RWPE1 (cell line): ENCODE data around the gene PAK6.

ENCODE experiments used
- CTCF ChIA-PET: fragments of 350-600 bp; sonication (Branson Sonifier 250); formaldehyde crosslinking; extraction: SDS; loops from one replicate; lab custom pipeline; 2021; lab: Yijun Ruan, JAX
- POLR2A ChIA-PET: fragments of 400-600 bp; formaldehyde crosslinking; extraction: SDS; loops from one replicate; lab custom pipeline; 2020; ENCODE audit warnings: antibody characterized with exemption; ENCODE audit not compliant: low non-redundant PET; lab: Yijun Ruan, JAX
- DNase-seq: peaks from one replicate; pipeline ENCODE4 v3.0.0; 2012; ENCODE audit warnings: low spot score
- H3K27ac ChIP-seq: fragments of 450-650 bp; 2 replicates; pipeline ENCODE4 v1.5.1; 2017
- TF ChIP-seq, protein P1 (sequence below): fragments of 450-650 bp; conservative IDR thresholded peaks from 2 replicates; pipeline ENCODE4 v1.5.1; 2017; ENCODE audit warnings: low read depth, mild to moderate bottlenecking

Gene PAK6

DNA sequence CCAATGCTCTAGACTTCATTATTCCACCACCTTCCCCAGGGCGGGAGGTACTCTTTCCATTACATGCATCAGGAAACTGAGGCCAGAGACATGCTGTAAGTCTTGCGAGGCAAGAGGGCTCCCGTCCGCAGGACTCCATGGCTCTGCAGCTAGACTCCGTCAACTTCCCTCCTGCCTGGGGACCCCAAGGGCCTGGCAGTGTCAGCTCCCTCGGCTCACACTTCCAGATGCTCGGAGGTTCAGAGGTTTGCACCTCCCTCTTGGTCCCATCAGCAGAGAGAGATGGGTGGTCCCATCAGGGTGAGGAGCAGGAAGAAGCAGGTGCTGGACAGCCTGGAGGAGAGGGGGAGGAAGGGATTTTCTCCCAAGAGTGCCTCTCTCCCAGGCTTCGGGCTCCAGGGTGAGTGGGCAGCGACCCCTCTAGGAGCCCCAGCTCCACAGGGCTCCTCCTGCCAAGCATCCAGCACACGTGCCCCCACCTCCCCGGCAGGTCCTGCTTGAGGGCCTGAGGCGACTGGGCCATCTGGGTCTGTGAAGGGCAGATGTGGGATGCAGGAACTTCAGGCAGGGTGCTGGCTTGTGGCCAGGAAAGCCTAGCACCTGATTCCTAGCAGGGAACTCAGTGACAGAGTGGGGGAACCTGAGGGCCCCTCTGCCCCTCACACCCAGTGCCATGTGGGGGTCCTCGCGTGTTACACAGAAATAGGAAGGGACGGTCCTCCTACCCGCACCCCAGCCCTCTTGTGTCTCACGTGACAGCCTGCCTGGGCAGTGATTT is 9.3 kb downstream of the PAK6 start:
- peak overlapping the region; percentile 84 for H3K27ac ChIP-seq
- CTCF ChIA-PET: interaction anchor here (1.8 kb wide), 1 partner anchor 31 kb away, joined by 6 read pairs; no protein-coding TSS in a partner anchor
- TF ChIP-seq, protein P1, sequence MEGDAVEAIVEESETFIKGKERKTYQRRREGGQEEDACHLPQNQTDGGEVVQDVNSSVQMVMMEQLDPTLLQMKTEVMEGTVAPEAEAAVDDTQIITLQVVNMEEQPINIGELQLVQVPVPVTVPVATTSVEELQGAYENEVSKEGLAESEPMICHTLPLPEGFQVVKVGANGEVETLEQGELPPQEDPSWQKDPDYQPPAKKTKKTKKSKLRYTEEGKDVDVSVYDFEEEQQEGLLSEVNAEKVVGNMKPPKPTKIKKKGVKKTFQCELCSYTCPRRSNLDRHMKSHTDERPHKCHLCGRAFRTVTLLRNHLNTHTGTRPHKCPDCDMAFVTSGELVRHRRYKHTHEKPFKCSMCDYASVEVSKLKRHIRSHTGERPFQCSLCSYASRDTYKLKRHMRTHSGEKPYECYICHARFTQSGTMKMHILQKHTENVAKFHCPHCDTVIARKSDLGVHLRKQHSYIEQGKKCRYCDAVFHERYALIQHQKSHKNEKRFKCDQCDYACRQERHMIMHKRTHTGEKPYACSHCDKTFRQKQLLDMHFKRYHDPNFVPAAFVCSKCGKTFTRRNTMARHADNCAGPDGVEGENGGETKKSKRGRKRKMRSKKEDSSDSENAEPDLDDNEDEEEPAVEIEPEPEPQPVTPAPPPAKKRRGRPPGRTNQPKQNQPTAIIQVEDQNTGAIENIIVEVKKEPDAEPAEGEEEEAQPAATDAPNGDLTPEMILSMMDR: no peak
- no peak for DNase-seq
- POLR2A ChIA-PET: no interaction called here

DNA sequence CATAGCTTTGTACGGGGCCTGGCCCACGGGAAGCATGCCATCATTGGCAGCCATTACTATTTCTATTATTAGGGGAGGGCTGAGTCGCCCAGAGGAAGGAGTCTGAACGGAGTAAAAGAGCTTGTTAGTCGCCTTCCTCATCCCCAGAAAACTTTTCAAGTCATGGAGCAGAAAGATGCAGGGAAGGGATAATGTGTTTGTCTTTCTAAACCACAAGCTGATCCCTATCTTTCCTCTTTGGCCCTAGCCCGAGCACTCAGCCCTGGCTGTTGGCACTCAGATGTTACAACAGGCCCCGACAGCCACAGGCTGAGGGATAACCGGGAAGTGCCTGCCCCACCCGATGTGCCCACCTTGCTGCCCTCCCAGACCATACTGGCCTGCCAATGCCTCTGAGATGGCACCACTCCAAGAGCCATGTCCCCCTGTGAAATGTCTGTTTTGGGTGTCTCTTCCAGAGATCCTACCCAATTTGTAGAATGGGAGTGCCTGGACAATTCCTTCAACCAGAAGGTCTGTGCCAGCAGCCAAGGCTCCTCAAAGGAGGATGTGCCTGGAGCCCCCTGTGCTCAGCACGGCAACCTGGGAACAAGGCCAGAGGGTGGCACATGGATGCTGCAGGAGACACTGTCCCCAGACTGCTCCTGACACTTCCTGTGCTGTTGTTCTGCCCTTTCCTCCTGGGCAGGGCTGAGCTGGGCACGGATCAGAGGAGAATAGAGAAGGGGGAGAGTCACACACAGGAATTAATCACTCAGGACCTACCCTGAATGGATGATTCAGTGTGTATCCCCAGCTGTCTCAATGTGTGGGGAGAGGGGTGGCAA is 10.8 kb downstream of the PAK6 start:
- DNase-seq: no peak
- ChIA-PET CTCF (interaction anchor here (0.6 to 0.9 kb wide), 3 partner anchors 8 to 24 kb away, joined by 3 to 5 read pairs (median 4); no protein-coding TSS in a partner anchor), POLR2A (no interaction called here)
- TF ChIP-seq, protein P1: no peak
- peak overlapping the region; percentile 84 for H3K27ac ChIP-seq

DNA sequence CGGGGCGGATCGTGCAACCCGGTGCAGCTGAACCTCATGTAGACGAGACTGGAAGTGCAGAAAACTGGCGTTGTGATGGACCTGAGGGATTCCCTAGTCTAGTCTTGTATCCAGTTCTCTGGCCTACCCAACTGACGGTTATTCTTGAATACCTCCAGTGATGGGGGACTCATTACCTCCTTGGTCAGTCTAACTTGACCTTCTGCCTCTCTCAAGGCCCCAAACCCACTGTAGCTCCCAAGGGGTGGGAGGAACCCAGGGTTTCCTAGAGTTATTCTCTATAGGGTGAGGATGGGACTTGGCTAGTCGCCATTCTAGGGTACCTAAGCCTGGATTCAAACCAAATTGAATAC is 11.4 kb downstream of the PAK6 start:
- DNase-seq: no peak
- TF ChIP-seq, protein P1: no peak
- POLR2A ChIA-PET: no interaction called here
- H3K27ac ChIP-seq: peak overlapping the region; percentile 84
- CTCF ChIA-PET: interaction anchor here (0.9 kb wide), 1 partner anchor 24 kb away, joined by 4 read pairs; no protein-coding TSS in a partner anchor

DNA sequence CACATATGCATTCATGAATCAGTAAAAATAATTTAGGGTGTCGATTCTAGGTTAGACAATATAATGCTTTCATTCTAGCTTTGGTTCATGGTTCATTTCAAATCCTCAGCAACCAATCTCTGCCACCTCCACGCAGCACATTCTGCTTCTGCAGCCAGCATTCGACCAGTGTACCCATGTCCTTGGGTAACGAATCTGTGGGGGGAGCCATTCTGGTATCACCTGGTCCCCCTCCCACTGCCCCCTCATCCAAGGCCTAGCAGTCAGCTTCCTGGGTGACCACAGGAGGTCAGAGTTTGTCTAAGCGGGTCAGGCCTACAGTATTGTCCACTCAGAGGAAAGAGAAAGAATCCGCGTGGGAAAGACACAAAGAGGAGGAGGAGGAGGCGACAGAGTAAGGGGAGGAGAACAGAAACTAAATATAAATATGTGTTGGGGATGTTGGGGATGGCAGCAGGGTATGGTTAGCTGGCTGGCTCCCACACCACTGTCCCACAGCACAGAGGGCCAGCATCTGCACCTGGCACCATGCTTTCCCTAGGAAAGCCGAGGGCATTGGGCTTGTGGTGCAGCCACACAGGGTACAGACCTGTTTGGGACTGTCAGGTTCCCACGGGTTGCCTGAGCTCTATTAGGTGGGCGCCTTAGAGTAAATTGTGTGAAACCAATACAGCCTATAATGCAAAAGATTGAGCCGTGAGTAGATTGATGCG is 12.1 kb downstream of the PAK6 start:
- ChIA-PET CTCF (interaction anchor here (0.9 kb wide), 1 partner anchor 23 kb away, joined by 4 read pairs; no protein-coding TSS in a partner anchor), POLR2A (no interaction called here)
- peak overlapping the region; percentile 30 for H3K27ac ChIP-seq
- no peak for DNase-seq
- TF ChIP-seq, protein P1: no peak

DNA sequence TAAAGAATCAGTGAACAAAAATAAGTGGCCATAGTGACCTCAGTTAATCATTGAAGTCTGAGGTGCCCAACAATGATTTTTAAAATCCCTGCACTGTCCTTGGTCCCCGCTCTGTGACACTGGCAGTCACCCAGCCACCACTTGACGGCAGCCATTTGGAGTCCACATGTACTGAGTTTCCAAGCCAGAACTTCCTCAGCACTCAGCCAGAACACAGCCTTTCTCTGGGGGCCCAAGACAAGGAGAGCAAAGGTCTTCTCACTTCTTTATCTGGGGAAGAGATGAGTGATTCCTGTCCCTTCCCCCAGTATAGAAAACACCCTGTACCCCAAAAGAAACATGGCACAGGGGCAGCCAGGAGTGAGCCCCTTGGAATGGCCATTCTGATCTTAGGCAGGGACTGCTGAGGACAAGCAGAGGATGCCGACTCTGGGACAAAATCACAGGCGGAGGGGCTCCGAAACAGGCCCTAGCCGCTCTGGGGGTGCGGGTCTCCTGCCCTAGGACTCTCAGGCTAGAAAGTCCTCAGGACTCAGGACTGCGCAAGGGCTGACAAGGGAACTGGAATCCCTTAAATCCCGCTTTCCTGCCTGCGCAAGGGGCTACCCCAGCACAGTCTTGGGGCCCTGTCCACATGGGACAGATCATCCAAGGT is 12.8 kb downstream of the PAK6 start:
- DNase-seq: no peak
- ChIA-PET CTCF (no interaction called here), POLR2A (no interaction called here)
- peak overlapping the region; percentile 30 for H3K27ac ChIP-seq
- TF ChIP-seq, protein P1: no peak
